ENCODE data around the gene UQCC5.
"Not testable (repeated sequence)": the region's sequence is repeated elsewhere in the genome, so short reads cannot be mapped to it uniquely, and the experiment has no call there.

The UQCC5 gene

GRCh38 chr3:52523386-52524257, 12.8 kb upstream of the UQCC5 start:
- DNase-seq: no peak

DNA sequence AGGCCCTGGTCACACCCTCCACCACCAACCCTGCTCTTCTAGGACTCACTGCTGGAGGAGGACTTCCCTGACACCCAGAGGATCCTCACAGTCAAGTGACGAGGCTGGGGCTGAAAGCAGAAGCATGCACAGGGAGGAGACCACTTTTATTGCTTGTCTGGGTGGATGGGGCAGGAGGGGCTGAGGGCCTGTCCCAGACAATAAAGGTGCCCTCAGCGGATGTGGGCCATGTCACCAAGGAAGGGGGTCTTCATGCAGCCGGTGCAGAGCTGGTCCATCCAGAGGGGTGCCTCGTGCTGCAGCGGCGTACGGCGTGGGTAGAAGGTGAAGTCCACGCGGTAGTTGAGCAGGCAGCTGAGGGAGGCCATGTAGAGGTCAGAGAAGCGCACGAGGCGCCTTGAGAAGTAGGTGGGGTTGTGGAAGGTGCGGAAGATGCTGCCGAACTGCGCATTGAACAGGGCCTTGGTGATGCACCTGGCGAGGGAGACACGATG, 12.1 kb upstream of the UQCC5 start:
- no peak for DNase-seq

DNA sequence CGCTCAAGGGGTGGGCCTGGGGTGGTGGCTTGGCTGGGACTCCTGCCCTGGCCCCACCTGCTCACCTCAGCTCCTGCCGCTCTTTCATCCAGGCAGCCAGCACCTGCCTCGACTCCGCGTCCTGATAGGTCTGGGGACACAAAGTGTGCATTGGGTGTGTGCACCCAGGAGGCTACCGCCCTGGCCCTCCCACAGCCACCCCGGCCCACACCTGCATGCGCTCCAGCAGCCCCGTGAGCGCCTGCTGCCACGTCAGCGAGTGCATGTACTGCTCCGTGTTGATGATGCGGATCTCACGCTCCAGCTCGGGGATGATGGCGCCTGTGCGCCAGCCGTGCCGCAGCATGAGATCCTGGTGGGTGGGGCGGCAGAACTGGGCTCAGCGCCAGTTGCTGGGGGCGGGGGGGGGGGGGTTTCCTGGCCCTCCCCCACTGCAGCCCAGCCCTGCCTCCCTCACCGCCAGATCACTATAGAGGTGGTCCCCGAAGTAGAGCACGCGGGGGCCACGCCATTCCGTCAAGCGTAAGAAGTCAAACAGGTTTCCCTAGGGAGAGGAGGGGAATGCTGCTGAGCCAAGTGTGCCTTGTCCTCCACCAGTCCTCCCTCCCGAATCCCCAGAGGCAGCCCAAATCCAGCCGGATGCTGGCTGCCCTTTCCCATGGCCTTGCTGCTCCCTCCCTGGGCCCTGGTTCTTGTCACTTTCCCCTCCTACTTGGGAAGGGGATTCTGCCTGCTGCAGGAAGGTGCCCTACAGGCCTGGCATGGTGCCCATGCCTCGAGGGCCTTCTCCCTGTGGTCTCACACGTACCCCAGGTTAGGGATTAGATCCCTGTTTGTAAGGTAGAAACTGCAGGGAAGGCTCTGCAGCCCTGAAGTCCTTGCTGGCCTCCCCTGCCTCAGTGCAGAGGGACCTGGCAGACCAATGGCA, 11.4 kb upstream of the UQCC5 start:
- no peak for DNase-seq

- no peak for DNase-seq
These were observed 10.5 kb upstream of the UQCC5 start for GRCh38 chr3:52525680-52526561.

DNA sequence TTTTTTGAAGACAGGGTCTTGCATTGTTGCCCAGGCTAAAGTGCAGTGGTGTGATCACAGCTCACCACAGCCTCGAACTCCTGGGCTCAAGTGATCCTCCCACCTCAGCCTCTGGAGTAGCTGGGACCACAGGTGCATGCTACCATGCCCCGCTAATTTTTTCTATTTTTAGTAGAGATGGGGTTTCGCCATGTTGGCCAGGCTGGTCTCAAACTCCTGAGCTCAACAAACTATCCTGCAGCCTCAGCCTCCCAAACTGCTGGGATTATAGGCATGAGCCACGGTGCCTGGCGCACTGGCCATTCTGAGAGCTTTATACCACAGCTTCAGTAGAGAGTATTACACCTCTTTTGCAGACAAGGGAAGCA, 9.8 kb upstream of the UQCC5 start:
- DNase-seq: not testable (repeated sequence)

DNA sequence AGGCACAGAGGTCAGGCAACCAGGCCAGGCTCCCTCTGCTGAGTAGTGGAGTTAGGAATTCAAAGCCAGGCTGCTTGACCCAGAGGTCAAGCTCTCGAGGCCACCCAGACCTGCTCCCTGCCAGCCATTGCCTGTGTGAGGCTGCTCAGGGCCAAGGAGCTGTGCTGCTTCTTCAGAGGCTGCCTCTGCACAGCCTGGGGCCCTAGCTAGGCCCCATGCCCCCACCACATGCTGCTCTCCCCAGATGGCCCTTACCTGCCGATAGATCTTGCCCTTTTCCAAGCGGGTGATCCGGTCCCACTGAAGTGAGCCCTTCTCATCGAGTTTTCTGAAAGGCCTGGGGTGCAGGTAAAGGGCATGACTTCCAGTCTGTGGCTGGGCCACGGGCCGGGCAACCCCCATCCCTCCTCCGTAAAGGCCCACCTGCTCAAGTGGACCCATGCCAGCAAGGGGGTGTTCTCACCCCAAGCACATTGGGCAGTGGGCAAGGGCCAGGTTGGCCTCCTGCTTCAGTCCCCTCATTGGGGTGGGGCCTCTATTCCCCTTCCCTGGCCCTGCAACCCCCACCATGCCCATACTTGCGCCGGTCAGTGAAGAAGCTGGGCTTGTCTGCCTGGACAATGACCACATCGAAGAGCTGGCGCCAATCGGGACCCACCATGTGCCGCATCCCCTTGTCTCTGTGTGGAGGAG, 9.2 kb upstream of the UQCC5 start:
- DNase-seq: no peak

GRCh38 chr3:52527732-52528585, 8.4 kb upstream of the UQCC5 start:
- no peak for DNase-seq

GRCh38 chr3:52528586-52529375, 7.6 kb upstream of the UQCC5 start:
- DNase-seq: no peak

DNA sequence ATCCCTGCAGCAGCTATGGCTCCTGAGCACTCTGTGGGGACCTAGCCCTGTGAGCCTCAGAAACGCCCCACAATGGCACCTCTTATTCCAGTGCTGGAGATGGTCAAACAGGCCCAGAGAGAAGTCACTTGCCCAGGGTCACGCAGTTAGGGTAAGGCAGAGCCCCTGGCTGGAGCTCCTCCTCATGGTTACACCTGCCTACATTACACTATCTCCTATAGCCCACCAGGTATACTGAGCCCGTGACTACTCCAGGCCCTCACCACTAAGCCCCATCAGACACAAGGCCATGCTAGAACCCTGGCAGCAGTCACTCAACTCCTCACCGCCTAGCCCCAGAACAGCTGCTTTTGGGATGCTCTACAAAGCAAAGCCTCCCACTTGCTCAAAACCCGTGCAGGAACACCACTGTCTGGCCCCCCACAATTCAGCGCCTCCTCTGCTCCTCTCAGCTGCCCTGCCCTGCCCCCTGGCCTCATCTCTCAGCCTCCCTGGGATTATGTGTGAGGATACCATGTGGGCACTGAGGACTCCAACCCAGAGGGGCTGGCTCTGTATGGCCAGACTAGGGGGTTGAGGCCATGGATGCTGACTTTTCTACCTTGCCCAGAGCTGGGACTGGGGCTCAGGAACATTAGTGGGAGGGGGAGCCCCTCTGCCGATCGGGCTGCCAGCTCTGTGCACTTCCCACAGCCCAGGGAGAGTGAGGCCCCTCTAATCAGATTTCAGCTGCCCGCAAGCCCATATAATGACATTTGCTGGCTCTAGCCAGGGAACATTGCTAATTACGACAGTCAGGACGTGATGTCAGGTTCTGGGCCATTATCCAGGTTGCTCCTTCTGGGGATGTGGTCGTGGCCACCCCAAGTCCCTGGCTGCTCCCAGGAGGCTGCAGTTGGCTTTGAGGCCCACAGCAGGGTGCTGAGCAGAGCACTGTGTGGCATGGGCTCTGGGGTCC, 6.8 kb upstream of the UQCC5 start:
- no peak for DNase-seq

- DNase-seq: no peak
These were observed 5.2 kb upstream of the UQCC5 start for GRCh38 chr3:52530918-52531826.

DNA sequence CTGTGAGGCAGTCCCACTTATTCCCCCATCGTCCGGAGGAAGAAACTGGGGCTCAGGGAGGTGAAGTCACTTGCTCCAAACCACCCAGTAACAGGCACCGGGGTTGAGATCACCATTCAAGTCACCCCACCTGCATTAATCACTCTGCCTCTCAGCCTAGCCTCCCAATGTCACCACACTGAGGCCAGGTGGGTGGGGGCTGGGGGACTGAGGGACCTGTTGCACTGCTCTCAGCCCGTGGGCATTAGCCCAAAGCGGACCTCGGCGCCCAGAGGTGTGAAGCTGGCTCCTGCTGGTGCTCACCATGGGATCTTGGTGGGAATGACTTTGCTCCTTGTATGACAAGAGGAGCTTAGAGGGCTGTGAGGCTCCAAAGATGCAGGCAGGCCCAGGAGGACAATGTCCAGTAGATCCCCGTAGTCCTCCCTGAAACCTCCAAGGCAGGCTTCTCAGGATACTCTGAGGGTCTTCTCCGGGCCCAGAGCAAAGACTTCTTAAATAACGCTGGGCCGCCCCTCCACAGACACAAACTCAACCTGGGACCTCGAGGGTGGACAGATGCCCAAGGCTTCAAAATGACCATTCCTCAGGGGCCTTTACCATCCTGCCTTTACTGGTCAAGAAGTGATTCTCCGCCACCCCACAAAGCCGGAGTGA, 4.4 kb upstream of the UQCC5 start:
- DNase-seq: no peak

DNA sequence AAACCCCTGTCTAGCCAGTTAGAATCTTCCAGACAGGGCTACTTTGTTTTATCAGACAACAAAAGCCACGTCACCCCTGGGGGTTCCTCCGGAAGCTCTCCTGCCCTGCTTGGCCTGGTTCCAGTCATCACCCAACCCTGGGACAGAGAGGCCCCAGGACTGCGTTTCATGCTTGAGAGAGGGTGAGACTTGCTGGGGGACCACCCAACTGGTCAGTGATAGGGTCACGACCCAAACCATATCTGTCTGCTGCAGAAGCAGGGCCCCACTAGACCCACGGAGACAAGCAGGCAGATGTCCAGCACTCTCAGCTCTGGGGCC, 3.9 kb upstream of the UQCC5 start:
- no peak for DNase-seq

DNA sequence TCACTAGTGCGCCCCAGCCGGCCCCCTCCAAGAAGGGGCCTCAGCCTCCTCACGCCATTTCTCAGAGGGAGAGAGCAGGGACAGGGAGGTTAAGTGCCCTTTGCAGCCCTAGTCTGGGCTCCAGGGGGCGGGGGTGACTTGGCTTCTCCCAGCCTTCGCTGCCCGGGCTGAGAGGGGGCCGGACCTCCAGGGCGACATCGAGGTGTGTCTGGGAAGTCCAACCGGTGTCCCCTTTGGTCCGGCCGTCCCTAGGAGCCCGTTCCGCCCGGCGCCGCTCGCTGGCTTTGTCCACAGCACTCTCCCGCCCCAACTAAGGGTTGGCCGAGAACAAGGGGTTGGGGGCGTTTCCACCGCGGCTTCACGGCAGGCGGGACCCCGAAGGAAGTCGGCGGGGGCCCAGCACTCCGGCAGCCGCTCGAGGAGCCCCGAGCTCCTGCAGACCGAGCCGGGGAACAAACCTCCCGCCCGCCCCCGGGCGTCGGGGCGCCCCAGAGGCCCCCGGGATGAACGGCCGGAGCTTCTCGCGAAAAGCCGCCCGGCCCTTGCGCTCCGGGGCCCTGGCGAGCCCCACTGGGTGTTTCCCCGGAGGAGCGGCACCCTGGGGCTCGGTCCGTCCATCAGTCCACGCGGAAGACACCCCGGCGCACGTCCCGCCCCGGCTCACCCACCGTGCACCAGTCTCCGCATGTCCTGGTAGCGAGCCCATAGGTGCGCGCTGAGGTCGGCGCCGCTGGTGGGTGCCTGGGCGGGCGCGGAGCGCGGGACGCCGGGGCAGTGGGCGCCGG, 3.4 kb upstream of the UQCC5 start:
- DNase-seq: no peak

DNA sequence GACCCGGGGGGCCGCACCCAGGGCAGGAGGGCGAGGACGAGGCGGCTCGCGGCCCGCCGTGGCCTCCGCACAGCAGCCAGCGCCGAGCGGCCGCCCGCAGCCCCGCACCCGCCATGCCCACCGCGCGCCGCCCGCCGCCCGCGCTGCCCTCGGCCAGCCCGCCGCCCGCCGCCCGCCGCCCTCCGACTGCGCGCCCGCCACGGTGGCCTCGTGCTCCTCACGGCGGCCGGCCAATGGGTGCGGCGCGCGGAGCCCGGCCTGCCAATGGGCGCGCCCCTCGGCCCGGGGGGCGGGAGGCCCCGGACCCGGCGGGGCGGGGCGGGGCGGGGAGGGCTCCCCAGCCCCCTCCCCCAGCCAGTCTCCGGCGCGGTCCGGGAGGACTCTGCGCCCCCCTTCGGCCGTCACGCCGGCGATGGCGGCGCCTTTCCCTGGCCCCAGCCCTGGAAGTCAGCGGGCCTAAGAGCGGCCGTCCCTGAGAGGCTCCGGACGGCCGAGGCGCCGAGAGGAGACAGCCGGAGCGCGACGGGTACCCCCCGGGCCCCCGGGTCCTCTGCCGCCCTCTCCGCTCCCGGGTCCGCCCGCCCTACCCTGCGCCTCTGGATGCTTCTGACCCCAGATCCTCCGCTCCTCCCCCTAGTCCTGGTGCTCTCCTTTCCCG, 2.7 kb upstream of the UQCC5 start, which contains the start of gene NT5DC2:
NT5DC2 (minus strand) TSS at position 235 of the 658 bp plus-strand sequence; CDS start at position 115, 120 bp downstream.
- no peak for DNase-seq

GRCh38 chr3:52534281-52535183, 1.9 kb upstream of the UQCC5 start:
- no peak for DNase-seq

Measured in SIG-M5 (cell line).